ENCODE measurements around the gene ATP2C1.

ATP2C1 gene

DNA sequence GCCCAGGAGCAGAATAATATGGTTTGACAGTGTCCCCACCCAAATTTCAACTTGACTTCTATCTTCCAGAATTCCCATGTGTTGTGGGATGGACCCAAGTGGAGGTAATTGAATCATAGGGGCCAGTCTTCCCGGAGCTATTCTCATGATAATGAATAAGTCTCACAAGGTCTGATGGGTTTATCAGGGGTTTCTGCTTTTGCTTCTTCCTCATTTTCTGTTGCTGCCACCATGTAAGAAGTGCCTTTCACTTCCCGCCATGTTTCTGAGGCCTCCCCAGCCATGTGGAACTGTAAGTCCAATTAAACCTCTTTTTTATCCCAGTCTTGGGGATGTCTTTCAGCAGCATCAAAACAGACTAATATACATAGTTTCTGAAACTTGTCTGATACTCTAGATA lies 28.4 kb upstream of the ATP2C1 start:
- Histone ChIP-seq H3K4me1 (ENCODE audit: control insufficient read depth, low read depth, low read length) (no peaks in the 10 kb centered on the region), H3K9me3 (ENCODE audit: control insufficient read depth, low read depth, low read length) (no peaks in the 10 kb centered on the region), H3K36me3 (ENCODE audit: control insufficient read depth, low read depth, low read length) (no peaks in the 10 kb centered on the region), H3K27me3 (ENCODE audit: control insufficient read depth, insufficient read depth, low read length) (no peaks in the 10 kb centered on the region), H3K9ac (ENCODE audit: low read length) (no peak overlapping the region), H3K4me3 (ENCODE audit: low read length) (no peak overlapping the region), H3K27ac (ENCODE audit: low read length) (no peak overlapping the region)

DNA sequence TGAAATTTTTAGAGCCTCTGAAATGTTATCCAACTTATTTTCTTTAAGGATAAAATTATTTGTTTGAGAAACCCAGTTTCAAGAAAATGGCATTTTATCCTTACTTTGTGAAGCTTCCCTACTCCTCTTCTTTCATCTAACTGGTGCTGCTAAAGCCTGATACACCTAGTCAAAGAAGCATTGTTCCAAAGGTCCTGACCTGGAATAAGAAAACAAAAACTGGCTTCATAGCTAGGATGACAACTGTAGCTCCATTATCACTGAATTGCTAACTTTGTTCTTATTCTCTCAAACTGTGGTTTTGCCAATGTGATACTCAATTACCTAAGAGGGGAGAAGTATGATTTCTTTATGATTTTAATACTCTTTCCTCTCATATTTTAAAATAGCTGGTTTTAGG lies 27.6 kb upstream of the ATP2C1 start:
- no peak overlapping the region for H3K4me3 ChIP-seq (ENCODE audit: low read length)
- no peaks in the 10 kb centered on the region for H3K9me3 ChIP-seq (ENCODE audit: control insufficient read depth, low read depth, low read length)
- H3K4me1 ChIP-seq (ENCODE audit: control insufficient read depth, low read depth, low read length) = no peaks in the 10 kb centered on the region
- no peak overlapping the region for H3K27ac ChIP-seq (ENCODE audit: low read length)
- no peaks in the 10 kb centered on the region for H3K27me3 ChIP-seq (ENCODE audit: control insufficient read depth, insufficient read depth, low read length)
- H3K36me3 ChIP-seq (ENCODE audit: control insufficient read depth, low read depth, low read length) = no peaks in the 10 kb centered on the region
- H3K9ac ChIP-seq (ENCODE audit: low read length) = no peak overlapping the region

DNA sequence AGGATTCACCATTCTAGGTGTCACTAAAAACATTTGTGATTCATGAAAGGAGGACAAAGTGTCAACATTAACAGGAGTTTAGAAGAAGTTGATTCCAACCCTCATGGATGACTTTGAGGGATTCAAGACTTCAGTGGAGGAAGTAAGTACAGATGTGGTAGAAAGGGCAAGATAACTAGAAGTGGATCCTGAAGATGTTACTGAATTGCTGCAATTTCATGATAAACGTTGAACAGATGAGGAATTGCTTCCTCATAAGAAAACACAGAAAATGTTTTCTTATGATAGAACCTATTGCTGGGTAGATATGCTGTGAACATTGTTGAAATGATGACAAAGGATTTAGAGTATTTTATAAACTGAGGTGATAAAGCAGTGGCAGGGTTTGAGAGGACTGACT lies 23.5 kb upstream of the ATP2C1 start:
- Histone ChIP-seq H3K9ac (ENCODE audit: low read length) (no peak overlapping the region), H3K9me3 (ENCODE audit: control insufficient read depth, low read depth, low read length) (no peaks in the 10 kb centered on the region), H3K27ac (ENCODE audit: low read length) (no peak overlapping the region), H3K36me3 (ENCODE audit: control insufficient read depth, low read depth, low read length) (no peaks in the 10 kb centered on the region), H3K4me1 (ENCODE audit: control insufficient read depth, low read depth, low read length) (no peaks in the 10 kb centered on the region), H3K27me3 (ENCODE audit: control insufficient read depth, insufficient read depth, low read length) (no peaks in the 10 kb centered on the region), H3K4me3 (ENCODE audit: low read length) (no peak overlapping the region)

DNA sequence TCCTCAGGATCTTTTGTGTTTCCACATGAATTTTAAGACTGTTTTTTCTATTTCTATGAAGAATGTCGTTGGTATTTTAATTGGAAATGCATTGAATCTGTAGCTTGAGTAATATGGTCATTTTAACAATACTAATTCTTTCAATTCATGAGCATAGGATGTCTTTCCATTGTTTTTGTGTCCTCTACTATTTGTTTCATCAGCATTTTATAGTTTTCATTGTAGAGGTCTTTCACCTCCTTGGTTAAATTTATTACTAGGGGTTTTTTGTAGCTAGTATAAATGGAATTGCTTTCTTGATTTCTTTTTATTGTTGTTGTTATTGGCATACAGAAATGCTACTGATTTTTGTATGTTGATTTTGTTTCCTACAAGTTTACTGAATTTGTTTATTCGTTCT lies 17.3 kb upstream of the ATP2C1 start:
- H3K9me3 ChIP-seq (ENCODE audit: control insufficient read depth, low read depth, low read length) = peaks cover 4% of the 10 kb centered on the region
- H3K4me1 ChIP-seq (ENCODE audit: control insufficient read depth, low read depth, low read length) = no peaks in the 10 kb centered on the region
- H3K4me3 ChIP-seq (ENCODE audit: low read length) = no peak overlapping the region
- no peak overlapping the region for H3K27ac ChIP-seq (ENCODE audit: low read length)
- no peaks in the 10 kb centered on the region for H3K36me3 ChIP-seq (ENCODE audit: control insufficient read depth, low read depth, low read length)
- H3K9ac ChIP-seq (ENCODE audit: low read length) = no peak overlapping the region
- H3K27me3 ChIP-seq (ENCODE audit: control insufficient read depth, insufficient read depth, low read length) = no peaks in the 10 kb centered on the region

DNA sequence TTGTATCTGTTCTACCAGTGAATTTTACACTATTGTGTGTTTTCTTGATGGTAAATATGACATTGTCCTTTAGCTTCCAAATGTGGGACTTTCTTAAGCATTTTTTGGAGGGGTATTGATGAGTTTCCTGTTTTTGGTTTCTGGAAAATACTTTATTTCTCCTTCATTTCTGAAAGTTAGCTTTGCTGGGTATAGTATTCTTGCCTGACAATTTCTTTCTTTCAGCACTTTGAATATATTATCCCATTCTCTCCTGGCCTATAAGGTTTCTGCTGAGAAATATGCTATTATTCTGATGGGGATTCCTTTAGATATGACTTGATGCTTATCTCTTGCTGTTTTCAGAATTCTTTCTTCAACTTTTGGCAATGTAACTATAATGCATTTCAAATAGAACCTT lies 15.4 kb upstream of the ATP2C1 start:
- no peak overlapping the region for H3K4me3 ChIP-seq (ENCODE audit: low read length)
- H3K36me3 ChIP-seq (ENCODE audit: control insufficient read depth, low read depth, low read length) = no peaks in the 10 kb centered on the region
- no peaks in the 10 kb centered on the region for H3K4me1 ChIP-seq (ENCODE audit: control insufficient read depth, low read depth, low read length)
- H3K9me3 ChIP-seq (ENCODE audit: control insufficient read depth, low read depth, low read length) = peaks cover 4% of the 10 kb centered on the region
- no peak overlapping the region for H3K27ac ChIP-seq (ENCODE audit: low read length)
- no peaks in the 10 kb centered on the region for H3K27me3 ChIP-seq (ENCODE audit: control insufficient read depth, insufficient read depth, low read length)
- no peak overlapping the region for H3K9ac ChIP-seq (ENCODE audit: low read length)

DNA sequence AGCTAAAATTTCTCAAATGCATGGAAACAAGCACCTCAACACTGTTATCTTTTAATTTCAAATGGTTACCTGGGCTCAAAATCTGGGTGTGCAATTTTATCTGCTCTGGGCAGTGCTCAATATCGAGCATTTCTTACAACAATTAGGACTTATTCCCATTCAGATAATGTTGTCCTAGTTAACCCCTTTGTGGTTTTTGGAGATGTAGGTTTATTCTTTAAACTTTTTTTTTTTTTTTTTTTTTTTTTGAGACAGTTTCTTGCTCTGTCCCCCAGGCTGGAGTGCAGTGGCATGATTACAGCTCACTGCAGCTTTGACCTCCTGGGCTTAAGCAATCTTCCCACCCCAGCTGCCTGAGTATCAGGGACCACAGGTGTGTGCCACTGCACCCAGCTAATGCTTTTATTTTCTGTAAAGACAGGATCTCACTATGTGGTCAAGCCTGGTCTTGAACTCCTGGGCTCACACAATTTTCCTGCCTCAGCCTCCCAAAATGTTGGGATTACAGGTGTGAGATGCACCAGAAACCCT lies 4.4 kb upstream of the ATP2C1 start:
- Histone ChIP-seq H3K9me3 (ENCODE audit: control insufficient read depth, low read depth, low read length) (no peaks in the 10 kb centered on the region), H3K4me1 (ENCODE audit: control insufficient read depth, low read depth, low read length) (no peaks in the 10 kb centered on the region), H3K4me3 (ENCODE audit: low read length) (no peak overlapping the region), H3K36me3 (ENCODE audit: control insufficient read depth, low read depth, low read length) (no peaks in the 10 kb centered on the region), H3K27me3 (ENCODE audit: control insufficient read depth, insufficient read depth, low read length) (no peaks in the 10 kb centered on the region), H3K9ac (ENCODE audit: low read length) (no peak overlapping the region), H3K27ac (ENCODE audit: low read length) (no peak overlapping the region)

DNA sequence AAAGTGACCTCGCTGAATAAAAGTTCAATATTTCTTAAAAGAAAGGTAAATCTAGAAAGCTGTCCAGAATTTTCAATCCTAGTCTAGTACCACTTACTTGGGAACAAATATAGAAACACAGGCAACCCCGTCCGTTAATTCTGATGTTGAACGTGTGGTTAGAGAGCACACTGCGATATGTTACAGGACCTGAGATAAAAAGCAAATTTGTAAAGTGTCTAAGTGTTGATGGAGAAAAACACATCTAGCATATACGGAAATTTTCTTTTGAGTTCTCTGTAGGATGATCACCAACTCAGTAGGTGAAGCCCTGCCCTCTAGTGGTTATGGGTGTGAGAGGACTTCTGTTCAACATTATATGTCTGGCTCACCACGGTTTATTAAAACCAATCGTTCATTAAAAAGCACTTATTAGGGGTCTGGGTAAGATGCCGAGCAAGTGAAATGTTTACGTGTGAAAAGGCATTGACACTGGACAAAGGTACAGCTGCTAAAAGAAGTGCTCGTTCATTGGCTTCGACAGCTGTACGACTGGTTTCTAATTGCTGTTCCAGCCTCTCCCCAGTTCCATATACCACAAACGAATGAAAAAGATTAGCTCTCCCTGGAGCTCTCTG lies 1.0 kb upstream of the ATP2C1 start:
- peak overlapping the region; percentile 66 for H3K9ac ChIP-seq (ENCODE audit: low read length)
- no peaks in the 10 kb centered on the region for H3K9me3 ChIP-seq (ENCODE audit: control insufficient read depth, low read depth, low read length)
- peak overlapping the region; percentile 81 for H3K4me3 ChIP-seq (ENCODE audit: low read length)
- H3K4me1 ChIP-seq (ENCODE audit: control insufficient read depth, low read depth, low read length) = peaks cover 17% of the 10 kb centered on the region
- H3K27me3 ChIP-seq (ENCODE audit: control insufficient read depth, insufficient read depth, low read length) = no peaks in the 10 kb centered on the region
- no peaks in the 10 kb centered on the region for H3K36me3 ChIP-seq (ENCODE audit: control insufficient read depth, low read depth, low read length)
- no peak overlapping the region for H3K27ac ChIP-seq (ENCODE audit: low read length)

DNA sequence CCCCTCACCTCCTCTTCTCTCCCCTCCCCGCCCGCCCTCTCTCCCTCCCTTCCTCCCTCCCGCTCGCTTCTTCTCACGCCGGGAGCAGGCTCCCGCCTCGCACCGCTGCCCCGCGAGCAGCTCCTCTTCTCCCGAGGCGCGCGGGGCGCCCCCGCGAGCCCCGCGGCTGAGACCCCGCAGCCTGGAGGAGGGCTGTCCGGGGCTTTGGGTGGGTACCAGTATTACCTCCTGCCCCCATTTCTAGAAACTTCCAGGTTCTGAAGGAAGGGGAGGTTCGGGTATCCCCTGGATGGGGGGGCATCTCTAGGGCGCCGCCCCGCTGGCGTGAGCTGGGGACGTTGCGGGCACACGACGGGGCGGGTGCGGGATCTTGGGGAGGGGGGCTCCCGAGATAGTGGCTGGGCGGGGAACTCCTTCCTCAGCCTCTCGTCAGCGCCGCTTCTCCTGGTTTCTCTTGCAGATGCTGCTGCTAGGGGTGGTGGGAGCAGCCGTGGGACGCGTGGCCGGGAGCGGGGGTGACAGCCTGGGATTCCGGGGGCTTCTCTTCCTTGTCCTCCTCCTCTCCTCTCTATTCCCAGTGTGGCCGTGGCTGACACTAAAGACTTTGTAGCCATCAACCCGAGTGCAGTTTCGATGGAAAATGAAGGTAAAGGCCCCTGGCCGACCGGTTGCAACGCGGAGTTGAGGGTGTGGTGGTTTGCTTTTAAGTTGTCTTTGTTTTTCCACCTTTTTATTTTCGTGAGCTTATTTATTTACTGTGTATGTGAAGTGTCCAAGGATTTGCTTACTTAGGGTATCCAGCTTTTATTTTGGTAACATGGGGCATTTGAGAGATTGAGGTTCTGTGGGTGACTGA lies 474 bp downstream of the ATP2C1 start:
- Histone ChIP-seq H3K4me1 (ENCODE audit: control insufficient read depth, low read depth, low read length) (peaks cover 32% of the 10 kb centered on the region), H3K27me3 (ENCODE audit: control insufficient read depth, insufficient read depth, low read length) (no peaks in the 10 kb centered on the region), H3K27ac (ENCODE audit: low read length) (no peak overlapping the region), H3K9me3 (ENCODE audit: control insufficient read depth, low read depth, low read length) (no peaks in the 10 kb centered on the region), H3K4me3 (ENCODE audit: low read length) (peak overlapping the region; percentile 81), H3K9ac (ENCODE audit: low read length) (peak overlapping the region; percentile 76), H3K36me3 (ENCODE audit: control insufficient read depth, low read depth, low read length) (no peaks in the 10 kb centered on the region)

DNA sequence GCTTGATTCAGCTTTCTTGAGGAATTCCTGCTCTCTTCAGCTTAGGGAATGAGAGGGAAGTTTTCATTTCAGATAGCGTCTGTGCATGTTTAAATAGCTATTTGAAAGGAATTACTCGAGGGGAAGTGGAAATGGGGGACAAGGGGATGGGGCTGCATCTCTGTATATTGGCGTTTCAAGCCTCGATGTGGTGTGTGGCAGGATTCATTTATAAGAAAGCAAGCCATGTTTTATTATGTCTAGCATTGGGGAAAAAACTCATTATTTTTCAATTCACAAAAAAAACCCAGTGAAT lies 1.0 kb downstream of the ATP2C1 start:
- Histone ChIP-seq H3K4me1 (ENCODE audit: control insufficient read depth, low read depth, low read length) (peaks cover 36% of the 10 kb centered on the region), H3K9ac (ENCODE audit: low read length) (peak overlapping the region; percentile 76), H3K36me3 (ENCODE audit: control insufficient read depth, low read depth, low read length) (no peaks in the 10 kb centered on the region), H3K27me3 (ENCODE audit: control insufficient read depth, insufficient read depth, low read length) (no peaks in the 10 kb centered on the region), H3K4me3 (ENCODE audit: low read length) (peak overlapping the region; percentile 81), H3K27ac (ENCODE audit: low read length) (no peak overlapping the region), H3K9me3 (ENCODE audit: control insufficient read depth, low read depth, low read length) (no peaks in the 10 kb centered on the region)

DNA sequence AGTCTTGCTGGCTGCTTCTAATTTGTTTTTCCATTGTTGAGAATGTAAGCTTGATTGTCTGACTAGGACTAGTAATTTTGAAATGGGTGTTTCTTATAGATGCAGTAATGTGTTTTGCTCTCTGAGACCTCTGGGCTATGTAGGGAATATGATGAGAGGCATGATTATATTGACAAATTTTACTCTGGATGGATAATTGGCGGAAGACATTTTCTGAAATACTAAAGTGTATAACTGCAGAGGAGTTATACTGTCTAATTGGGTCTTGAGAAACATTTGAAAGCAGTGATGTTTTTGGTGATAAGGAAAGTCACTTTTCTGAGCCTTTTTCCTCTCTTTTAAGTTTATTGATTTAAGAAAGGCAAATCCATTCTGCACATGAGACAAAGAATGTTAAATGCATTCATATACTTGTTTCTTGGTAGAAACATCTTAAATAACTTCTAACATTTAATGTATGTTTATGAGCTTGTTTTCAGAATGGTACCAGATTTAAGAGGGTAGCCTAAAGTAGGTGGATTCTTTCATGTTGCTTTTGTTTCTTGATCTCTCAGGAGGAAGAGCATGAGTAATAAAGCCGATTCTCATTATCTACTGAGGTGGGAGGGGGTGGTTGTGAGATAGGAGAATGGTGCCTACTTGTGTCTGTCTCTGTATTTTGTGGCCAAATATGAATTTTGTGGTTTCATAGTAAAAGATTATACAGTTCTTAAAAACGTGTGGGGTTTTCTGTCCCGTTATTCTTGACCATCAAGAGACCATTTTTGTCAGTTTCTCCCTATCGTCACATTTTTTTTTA lies 2.0 kb downstream of the ATP2C1 start:
- Histone ChIP-seq H3K9me3 (ENCODE audit: control insufficient read depth, low read depth, low read length) (no peaks in the 10 kb centered on the region), H3K27ac (ENCODE audit: low read length) (no peak overlapping the region), H3K4me3 (ENCODE audit: low read length) (peak overlapping the region; percentile 81), H3K9ac (ENCODE audit: low read length) (no peak overlapping the region), H3K27me3 (ENCODE audit: control insufficient read depth, insufficient read depth, low read length) (no peaks in the 10 kb centered on the region), H3K4me1 (ENCODE audit: control insufficient read depth, low read depth, low read length) (peaks cover 39% of the 10 kb centered on the region), H3K36me3 (ENCODE audit: control insufficient read depth, low read depth, low read length) (no peaks in the 10 kb centered on the region)

DNA sequence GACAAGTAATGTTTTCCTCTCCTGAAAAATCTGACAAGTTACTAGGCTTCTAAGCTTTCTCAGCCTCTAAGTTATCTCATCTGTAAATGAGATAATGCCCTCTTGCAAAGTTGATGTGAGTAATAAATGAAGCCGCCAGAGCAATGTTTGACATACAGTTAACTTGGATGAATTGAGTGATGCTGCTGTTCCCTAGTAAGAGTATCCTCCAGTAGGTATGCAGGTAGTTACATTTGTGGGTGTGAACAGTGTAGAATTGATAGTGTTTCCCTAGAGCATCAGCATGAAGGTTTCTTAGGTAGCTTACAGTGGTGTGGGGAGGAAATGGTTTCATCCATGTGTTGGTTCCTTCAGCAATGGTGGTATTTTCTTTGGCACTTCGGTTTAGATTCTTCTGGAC lies 3.4 kb downstream of the ATP2C1 start:
- H3K9me3 ChIP-seq (ENCODE audit: control insufficient read depth, low read depth, low read length) = no peaks in the 10 kb centered on the region

More for the DNA sequence above, 3.4 kb downstream of the ATP2C1 start:
- Histone ChIP-seq H3K4me1 (ENCODE audit: control insufficient read depth, low read depth, low read length) (peaks cover 42% of the 10 kb centered on the region), H3K36me3 (ENCODE audit: control insufficient read depth, low read depth, low read length) (no peaks in the 10 kb centered on the region), H3K27me3 (ENCODE audit: control insufficient read depth, insufficient read depth, low read length) (no peaks in the 10 kb centered on the region), H3K4me3 (ENCODE audit: low read length) (no peak overlapping the region), H3K27ac (ENCODE audit: low read length) (no peak overlapping the region), H3K9ac (ENCODE audit: low read length) (no peak overlapping the region)
